A172 (cell line): ENCODE results near the gene SLC1A3. TPM values are rescaled to one million over a fixed set of nuclear protein-coding genes. Genes with fewer than 3 reads are reported as not detected.

Experiments used
- DNase-seq: peaks from one replicate; pipeline ENCODE4 v3.0.0-alpha.2; 2015; ENCODE audit warnings: low spot score
- total RNA-seq: library from RNA; depleted of rRNA; stranded (reverse); fragments of >200 nt; shearing (Covaris generic); gene quantifications from 2 replicates; pipeline ENCODE4 v1.2.3, GENCODE V29; 2014

Gene SLC1A3
- total RNA-seq, 1 experiment from 2014 or later, result not detected

GRCh38 chr5:36599986-36600779, 6.2 kb upstream of the SLC1A3 start:
- no peak for DNase-seq

- DNase-seq, result no peak
Measured at GRCh38 chr5:36600917-36601527, 5.4 kb upstream of the SLC1A3 start.

GRCh38 chr5:36602704-36603321, 3.6 kb upstream of the SLC1A3 start:
- no peak for DNase-seq

GRCh38 chr5:36605241-36605640, 1.2 kb upstream of the SLC1A3 start:
- no peak for DNase-seq

- DNase-seq, result no peak
Measured at GRCh38 chr5:36606036-36606427, 374 bp upstream of the SLC1A3 start.

- DNase-seq, result no peak
Measured at GRCh38 chr5:36607114-36607571, 737 bp downstream of the SLC1A3 start.

GRCh38 chr5:36607838-36608783, 1.7 kb downstream of the SLC1A3 start:
- DNase-seq, result no peak

GRCh38 chr5:36610621-36611020, 4.2 kb downstream of the SLC1A3 start:
- no peak for DNase-seq

GRCh38 chr5:36611520-36612274, 5.3 kb downstream of the SLC1A3 start:
- DNase-seq, result no peak

GRCh38 chr5:36613241-36613640, 6.8 kb downstream of the SLC1A3 start:
- no peak for DNase-seq

GRCh38 chr5:36613771-36614656, 7.6 kb downstream of the SLC1A3 start:
- DNase-seq, result no peak

- no peak for DNase-seq
Measured at GRCh38 chr5:36614657-36615308, 8.4 kb downstream of the SLC1A3 start.

- no peak for DNase-seq
Measured at GRCh38 chr5:36619012-36619635, 12.7 kb downstream of the SLC1A3 start.

- no peak for DNase-seq
Measured at GRCh38 chr5:36621985-36622384, 15.6 kb downstream of the SLC1A3 start.

- no peak for DNase-seq
Measured at GRCh38 chr5:36623832-36624231, 17.4 kb downstream of the SLC1A3 start.

GRCh38 chr5:36624277-36624676, 17.9 kb downstream of the SLC1A3 start:
- no peak for DNase-seq

GRCh38 chr5:36628695-36629094, 22.3 kb downstream of the SLC1A3 start:
- DNase-seq, result no peak

GRCh38 chr5:36629729-36630128, 23.3 kb downstream of the SLC1A3 start:
- DNase-seq, result no peak
